Measurements from ENCODE around the gene POTEG. TPM values are rescaled to one million over a fixed set of nuclear protein-coding genes. Genes with fewer than 3 reads are reported as not detected.

POTEG gene
- total RNA-seq (2022; extraction: Qiagen RNA extraction; ENCODE audit: low read depth), result not detected in 5 replicates

GRCh38 chr14:19434241-19434640, at the start of gene POTEG:
TSS of gene POTEG (minus strand) at chr14:19434341. CDS start at chr14:19434289, 52 bp downstream.

Data from A549 treated with ZK216348 at 1 μM for 4 hours (cell line).